Keratinocyte (primary cell): ENCODE data around the gene EFCAB8. TPM values are rescaled to one million over a fixed set of nuclear protein-coding genes. Genes with fewer than 3 reads are reported as not detected.

Experiments used
- DNase-seq: peaks from one replicate; pipeline ENCODE4 v3.0.0-alpha.2; 2011; ENCODE audit warnings: low read depth, missing footprints, low spot score
- FAIRE-seq: peaks from 2 replicates; lab custom pipeline; 2011; peaks lifted over from hg19 to GRCh38; lab: Jason Lieb, UNC
- H2AFZ ChIP-seq: 2 replicates; pipeline ENCODE4 v1.6.0; 2012; ENCODE audit warnings: low read length, control low read depth, inconsistent platforms; ENCODE audit not compliant: control insufficient read depth
- H3K27ac ChIP-seq: 2 replicates; pipeline ENCODE4 v1.5.1; 2011; ENCODE audit warnings: low read length; ENCODE audit not compliant: control insufficient read depth, insufficient read depth
- H3K27me3 ChIP-seq: 3 replicates; pipeline ENCODE4 v1.6.0; 2011; ENCODE audit warnings: low read length; ENCODE audit not compliant: control insufficient read depth, insufficient read depth; ENCODE audit errors: extremely low read depth
- H3K36me3 ChIP-seq, 2 experiments: 2 replicates in 1 of 2; 3 replicates in 1 of 2; pipeline ENCODE4 v1.5.1; 2011; ENCODE audit warnings: low read length in 2 of 2, mild to moderate bottlenecking in 1 of 2; ENCODE audit not compliant: control insufficient read depth in 2 of 2, insufficient read depth in 2 of 2; ENCODE audit errors: extremely low read depth in 1 of 2
- H3K4me1 ChIP-seq: 3 replicates; pipeline ENCODE4 v1.5.1; 2011; ENCODE audit warnings: low read length; ENCODE audit not compliant: control insufficient read depth, insufficient read depth; ENCODE audit errors: extremely low read depth
- H3K4me2 ChIP-seq: 3 replicates; pipeline ENCODE4 v1.6.0; 2011; ENCODE audit warnings: low read depth, low read length; ENCODE audit not compliant: control insufficient read depth, insufficient read depth; ENCODE audit errors: extremely low read depth
- H3K4me3 ChIP-seq, 3 experiments: fragments of 200-600 bp in 1 of 3; sonication (generic) in 1 of 3; 2 replicates in 2 of 3; 3 replicates in 1 of 3; pipeline ENCODE4 v1.5.1; 2011 to 2016; ENCODE audit warnings: low read length in 3 of 3, mild to moderate bottlenecking in 3 of 3, control low read depth in 2 of 3, inconsistent platforms in 1 of 3, low read depth in 1 of 3, mixed read lengths in 1 of 3, mixed run types in 1 of 3, moderate library complexity in 1 of 3; ENCODE audit not compliant: control insufficient read depth in 2 of 3, insufficient read depth in 2 of 3; ENCODE audit errors: extremely low read depth in 1 of 3
- H3K79me2 ChIP-seq: 2 replicates; pipeline ENCODE4 v1.6.0; 2012; ENCODE audit warnings: low read length; ENCODE audit not compliant: control insufficient read depth, insufficient read depth
- H3K9ac ChIP-seq: 3 replicates; pipeline ENCODE4 v1.6.0; 2011; ENCODE audit warnings: low read length; ENCODE audit not compliant: control insufficient read depth, insufficient read depth; ENCODE audit errors: extremely low read depth
- H3K9me1 ChIP-seq: 3 replicates; pipeline ENCODE4 v1.6.0; 2011; ENCODE audit warnings: low read length; ENCODE audit not compliant: control insufficient read depth, insufficient read depth; ENCODE audit errors: extremely low read depth
- H3K9me3 ChIP-seq: 2 replicates; pipeline ENCODE4 v1.5.1; 2012; ENCODE audit warnings: low read depth, low read length; ENCODE audit not compliant: control insufficient read depth
- H4K20me1 ChIP-seq: 3 replicates; pipeline ENCODE4 v1.6.0; 2011; ENCODE audit warnings: low read length; ENCODE audit not compliant: control insufficient read depth, insufficient read depth; ENCODE audit errors: extremely low read depth
- CTCF ChIP-seq, 3 experiments: IDR thresholded peaks in 1 of 3; conservative IDR thresholded peaks in 1 of 3; optimal IDR thresholded peaks in 1 of 3; 2 replicates in 2 of 3; 3 replicates in 1 of 3; pipeline versions ENCODE3 to v1.5.1; 2011; ENCODE audit warnings: low read length in 3 of 3, mild to moderate bottlenecking in 3 of 3, moderate library complexity in 2 of 3, control low read depth in 1 of 3, inconsistent platforms in 1 of 3; ENCODE audit not compliant: insufficient read depth in 2 of 3; ENCODE audit errors: extremely low read depth in 1 of 3
- EZH2 ChIP-seq: IDR thresholded peaks from one replicate; pipeline ENCODE4 v1.6.1; 2012; ENCODE audit warnings: inconsistent platforms, mild to moderate bottlenecking, low read length, moderate library complexity
- dilution Hi-C: fragments of 300-500 bp; cut with MboI; formaldehyde crosslinking; loops from one replicate; pipeline ENCODE4 v1.7.0; 2020; ENCODE audit warnings: low sequenced_read_pairs; ENCODE audit not compliant: extremely low pct_ligation_motif_present
- polyA plus RNA-seq, 5 experiments: library from polyadenylated mRNA; depleted of rRNA in 3 of 5; stranded (reverse) in 3 of 5; stranded (forward) in 1 of 5; unstranded in 1 of 5; fragments of >200 nt; gene quantifications; 1 replicate in 1 of 5; 2 replicates in 3 of 5; 3 replicates in 1 of 5; pipeline versions ENCODE4 v1.2.1 to v1.2.3, GENCODE V29; 2011 to 2012; ENCODE audit warnings: missing spikeins in 2 of 5, low read depth in 1 of 5, low replicate concordance in 1 of 5

EFCAB8 gene
- polyA plus RNA-seq, 1 donor (not counting 4 experiments of a cell fraction or from before 2014, with no cell fraction given) = 0.03 TPM

- no peak overlapping the region for H2AFZ ChIP-seq
- no peaks in the 10 kb centered on the region for H3K9me1 ChIP-seq
- no peaks in the 10 kb centered on the region for H4K20me1 ChIP-seq
- H3K27me3 ChIP-seq = no peaks in the 10 kb centered on the region
- no peak overlapping the region for H3K27ac ChIP-seq
- H3K9me3 ChIP-seq = no peaks in the 10 kb centered on the region
- FAIRE-seq (no peak), DNase-seq (no peak)
- no peak overlapping the region for H3K4me3 ChIP-seq
- H3K79me2 ChIP-seq = no peaks in the 10 kb centered on the region
- dilution Hi-C loops = no loop called here
- no peak overlapping the region for H3K9ac ChIP-seq
- TF ChIP-seq CTCF (optimal IDR thresholded peaks at IDR 0.05 in 1 of 3, IDR thresholded peaks at IDR 0.05 in 1 of 3, conservative IDR thresholded peaks at IDR 0.05 in 1 of 3; ENCODE audit: extremely low read depth in 1 of 3, insufficient read depth in 2 of 3, low read length in 3 of 3) (no peak), EZH2 (no peak)
- H3K36me3 ChIP-seq = no peaks in the 10 kb centered on the region
- H3K4me1 ChIP-seq = no peaks in the 10 kb centered on the region
- H3K4me2 ChIP-seq = no peak overlapping the region
Measured at GRCh38 chr20:32979201-32979998, 120.7 kb downstream of the EFCAB8 start.

DNA sequence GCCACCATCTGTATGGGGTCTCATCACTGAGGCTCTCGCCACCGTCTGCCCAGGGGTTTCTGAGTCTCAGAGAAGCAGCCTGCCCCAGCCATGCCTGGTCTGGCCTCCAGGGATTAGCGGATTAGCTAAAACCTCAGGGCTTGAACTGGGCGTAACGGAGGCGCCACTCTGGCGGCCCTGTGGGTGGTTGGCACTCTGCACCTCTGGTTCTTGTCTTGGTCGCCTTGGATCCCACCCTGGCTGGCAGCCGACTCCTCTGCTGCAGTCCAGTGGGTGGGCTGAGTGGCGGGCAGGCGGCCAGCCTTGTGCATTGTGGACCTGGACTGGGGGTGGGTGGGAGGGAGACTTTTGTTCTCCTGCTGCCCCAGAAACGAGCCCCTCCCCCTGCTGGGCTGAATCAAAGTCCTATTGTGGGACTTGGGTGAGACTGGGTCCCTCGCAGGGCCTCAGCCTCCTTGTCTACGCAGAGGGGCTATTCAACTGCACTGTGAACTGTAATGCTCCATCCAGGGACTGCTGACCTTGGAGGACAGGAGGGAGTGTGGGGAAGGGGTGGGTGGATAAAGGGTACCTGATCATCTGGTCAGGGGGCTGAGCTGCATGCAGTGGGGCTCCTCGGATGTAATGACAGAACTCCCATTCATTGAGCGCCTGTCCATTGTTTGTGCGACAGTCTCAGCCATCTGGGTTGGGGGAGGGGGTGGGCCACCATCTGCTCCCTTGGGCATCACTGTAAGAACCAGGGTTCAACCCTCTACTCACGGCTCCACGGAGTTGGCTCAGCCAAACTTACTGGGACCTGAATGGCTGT, 121.6 kb downstream of the EFCAB8 start:
- H2AFZ ChIP-seq = no peak overlapping the region
- dilution Hi-C loops = no loop called here
- no peak overlapping the region for H3K9ac ChIP-seq
- FAIRE-seq = no peak
- H3K4me2 ChIP-seq = no peak overlapping the region
- no peak for DNase-seq
- no peaks in the 10 kb centered on the region for H3K9me1 ChIP-seq
- no peak overlapping the region for H3K4me3 ChIP-seq
- no peaks in the 10 kb centered on the region for H4K20me1 ChIP-seq
- no peak for TF ChIP-seq EZH2
- no peak for TF ChIP-seq CTCF (optimal IDR thresholded peaks at IDR 0.05 in 1 of 3, IDR thresholded peaks at IDR 0.05 in 1 of 3, conservative IDR thresholded peaks at IDR 0.05 in 1 of 3; ENCODE audit: extremely low read depth in 1 of 3, insufficient read depth in 2 of 3, low read length in 3 of 3)
- no peaks in the 10 kb centered on the region for H3K9me3 ChIP-seq
- H3K79me2 ChIP-seq = no peaks in the 10 kb centered on the region
- H3K4me1 ChIP-seq = no peaks in the 10 kb centered on the region
- no peak overlapping the region for H3K27ac ChIP-seq
- no peaks in the 10 kb centered on the region for H3K36me3 ChIP-seq
- H3K27me3 ChIP-seq = no peaks in the 10 kb centered on the region
